ENCODE data around the gene SNX27. TPM values are rescaled to one million over a fixed set of nuclear protein-coding genes. Genes with fewer than 3 reads are reported as not detected.

SNX27 gene
- polyA plus RNA-seq, 3 donors = 40.1 to 57.1 (median 47.6) TPM

DNA sequence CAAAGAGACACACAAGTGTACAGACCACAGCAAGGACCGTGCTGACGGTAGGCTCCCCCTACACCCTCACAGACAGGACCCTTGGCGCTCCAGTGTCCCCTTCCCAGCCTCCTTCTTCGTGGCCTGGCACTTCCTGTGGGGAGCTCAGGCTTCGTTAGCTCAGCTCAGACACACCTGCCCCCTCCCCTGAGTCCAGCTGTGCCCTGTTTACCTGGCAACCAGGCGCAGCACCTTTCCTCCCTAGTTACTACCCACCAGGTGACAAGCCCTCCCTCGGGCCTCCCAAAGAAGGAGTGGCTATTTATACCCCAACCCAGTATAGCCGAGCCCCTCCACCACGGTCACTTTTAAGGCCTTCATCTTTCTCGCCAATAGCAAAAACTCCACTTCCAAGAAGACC is 100.1 kb downstream of the SNX27 start:
- Histone ChIP-seq H3K4me3 (replicated peaks in 1 of 3; ENCODE audit: low read depth in 2 of 3, low read length in 3 of 3) (no peak overlapping the region), H3K9ac (ENCODE audit: insufficient read depth, low read length, poor library complexity, severe bottlenecking) (no peak overlapping the region), H4K20me1 (ENCODE audit: insufficient read depth, low read length) (no peaks in the 10 kb centered on the region), H3K4me2 (replicated peaks; ENCODE audit: extremely low read depth, low read length, poor library complexity, severe bottlenecking) (no peak overlapping the region), H2AFZ (ENCODE audit: insufficient read depth, low read depth, low read length, poor library complexity, severe bottlenecking) (no peak overlapping the region), H3K36me3 (replicated peaks in 1 of 2; ENCODE audit: control insufficient read depth in 1 of 2, insufficient read depth in 2 of 2, low read length in 2 of 2) (no peaks in the 10 kb centered on the region), H3K4me1 (ENCODE audit: control insufficient read depth in 1 of 2, insufficient read depth in 2 of 2, low read length in 2 of 2) (no peaks in the 10 kb centered on the region), H3K27ac (ENCODE audit: low read depth in 1 of 2, low read length in 2 of 2) (no peak overlapping the region), H3K9me3 (replicated peaks in 1 of 2; ENCODE audit: control insufficient read depth in 1 of 2, insufficient read depth in 1 of 2, low read length in 2 of 2) (no peaks in the 10 kb centered on the region), H3K27me3 (ENCODE audit: control insufficient read depth in 2 of 2, insufficient read depth in 2 of 2, low read length in 2 of 2) (peaks cover 13 to 28% of the 10 kb centered on the region in 2 donors), H3K79me2 (ENCODE audit: insufficient read depth, low read length) (no peaks in the 10 kb centered on the region)
- Mint-ChIP-seq H3K9me3 (peaks cover 0 to 3% (median 2%) of the 10 kb centered on the region in 7 donors), H3K4me1 (peaks cover 3% of the 10 kb centered on the region), H3K27me3 (ENCODE audit: low read depth in 3 of 3) (peaks cover 27 to 33% (median 29%) of the 10 kb centered on the region in 3 donors), H3K27ac (peak overlapping the region in 1 of 7 donors; percentile 57), H3K4me3 (no peak overlapping the region), H3K36me3 (peaks cover 2 to 3% of the 10 kb centered on the region in 2 donors)
- WGBS (ENCODE audit: insufficient coverage) = 65% methylated on average over 10 of the region's 10 CpGs
- intact Hi-C loops (cut with micrococcal nuclease) = no loop called here
- no peak for DNase-seq
- TF ChIP-seq, protein P1, sequence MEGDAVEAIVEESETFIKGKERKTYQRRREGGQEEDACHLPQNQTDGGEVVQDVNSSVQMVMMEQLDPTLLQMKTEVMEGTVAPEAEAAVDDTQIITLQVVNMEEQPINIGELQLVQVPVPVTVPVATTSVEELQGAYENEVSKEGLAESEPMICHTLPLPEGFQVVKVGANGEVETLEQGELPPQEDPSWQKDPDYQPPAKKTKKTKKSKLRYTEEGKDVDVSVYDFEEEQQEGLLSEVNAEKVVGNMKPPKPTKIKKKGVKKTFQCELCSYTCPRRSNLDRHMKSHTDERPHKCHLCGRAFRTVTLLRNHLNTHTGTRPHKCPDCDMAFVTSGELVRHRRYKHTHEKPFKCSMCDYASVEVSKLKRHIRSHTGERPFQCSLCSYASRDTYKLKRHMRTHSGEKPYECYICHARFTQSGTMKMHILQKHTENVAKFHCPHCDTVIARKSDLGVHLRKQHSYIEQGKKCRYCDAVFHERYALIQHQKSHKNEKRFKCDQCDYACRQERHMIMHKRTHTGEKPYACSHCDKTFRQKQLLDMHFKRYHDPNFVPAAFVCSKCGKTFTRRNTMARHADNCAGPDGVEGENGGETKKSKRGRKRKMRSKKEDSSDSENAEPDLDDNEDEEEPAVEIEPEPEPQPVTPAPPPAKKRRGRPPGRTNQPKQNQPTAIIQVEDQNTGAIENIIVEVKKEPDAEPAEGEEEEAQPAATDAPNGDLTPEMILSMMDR (IDR thresholded peaks at IDR 0.05) = no peak

DNA sequence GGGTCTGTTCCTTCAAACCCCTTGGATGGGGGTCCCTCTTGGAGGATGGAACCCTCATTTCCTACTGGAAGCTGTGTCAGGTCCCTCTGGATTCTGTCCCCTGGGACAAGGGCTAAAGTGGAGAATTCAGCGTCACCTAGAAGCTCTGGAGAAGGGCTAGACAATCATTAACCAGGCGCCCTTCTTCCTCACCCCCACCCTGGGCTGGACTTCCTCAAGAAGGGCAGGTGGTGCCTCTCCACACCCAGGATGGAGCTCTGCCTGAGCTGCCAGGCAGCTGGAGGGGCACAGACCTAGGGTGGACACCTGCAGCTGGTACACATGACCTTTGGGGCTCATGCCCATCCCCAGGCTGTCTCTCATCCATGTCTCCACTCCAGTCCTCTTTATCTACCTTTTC is 101.2 kb downstream of the SNX27 start:
- peaks cover 0 to 10% (median 4%) of the 10 kb centered on the region in 7 donors for H3K9me3 Mint-ChIP-seq
- no peaks in the 10 kb centered on the region for H3K9me3 ChIP-seq (replicated peaks in 1 of 2; ENCODE audit: control insufficient read depth in 1 of 2, insufficient read depth in 1 of 2, low read length in 2 of 2)
- DNase-seq = no peak
- no peaks in the 10 kb centered on the region for H3K36me3 ChIP-seq (replicated peaks in 1 of 2; ENCODE audit: control insufficient read depth in 1 of 2, insufficient read depth in 2 of 2, low read length in 2 of 2)
- peaks cover 38 to 44% (median 40%) of the 10 kb centered on the region in 3 donors for H3K27me3 Mint-ChIP-seq (ENCODE audit: low read depth in 3 of 3)
- H3K79me2 ChIP-seq (ENCODE audit: insufficient read depth, low read length) = no peaks in the 10 kb centered on the region
- H3K36me3 Mint-ChIP-seq = peaks cover 4 to 6% of the 10 kb centered on the region in 2 donors
- H3K27ac ChIP-seq (ENCODE audit: low read depth in 1 of 2, low read length in 2 of 2) = no peak overlapping the region
- H3K27me3 ChIP-seq (ENCODE audit: control insufficient read depth in 2 of 2, insufficient read depth in 2 of 2, low read length in 2 of 2) = peaks cover 24 to 39% of the 10 kb centered on the region in 2 donors
- no peak overlapping the region for H3K4me3 ChIP-seq (replicated peaks in 1 of 3; ENCODE audit: low read depth in 2 of 3, low read length in 3 of 3)
- no peaks in the 10 kb centered on the region for H3K4me1 ChIP-seq (ENCODE audit: control insufficient read depth in 1 of 2, insufficient read depth in 2 of 2, low read length in 2 of 2)
- H3K4me3 Mint-ChIP-seq = no peak overlapping the region
- intact Hi-C loops (cut with micrococcal nuclease) = no loop called here
- H3K9ac ChIP-seq (ENCODE audit: insufficient read depth, low read length, poor library complexity, severe bottlenecking) = no peak overlapping the region
- no peak overlapping the region for H2AFZ ChIP-seq (ENCODE audit: insufficient read depth, low read depth, low read length, poor library complexity, severe bottlenecking)
- TF ChIP-seq, protein P1 (IDR thresholded peaks at IDR 0.05) = no peak
- H3K27ac Mint-ChIP-seq = no peak overlapping the region
- 78% methylated on average over 2 of the region's 2 CpGs for WGBS (ENCODE audit: insufficient coverage)
- H3K4me2 ChIP-seq (replicated peaks; ENCODE audit: extremely low read depth, low read length, poor library complexity, severe bottlenecking) = no peak overlapping the region
- peaks cover 7% of the 10 kb centered on the region for H3K4me1 Mint-ChIP-seq
- H4K20me1 ChIP-seq (ENCODE audit: insufficient read depth, low read length) = no peaks in the 10 kb centered on the region
